ENCODE data around the gene KIF26B.

Gene KIF26B

GRCh38 chr1:245390975-245391374 lies 236.2 kb downstream of the KIF26B start:
- TF ChIP-seq EZH2phosphoT487 (IDR thresholded peaks at IDR 0.05; ENCODE audit: borderline replicate concordance) (no peak), CTCF (conservative IDR thresholded peaks at IDR 0.05; ENCODE audit: low read length) (no peak)
- Histone ChIP-seq H3K9ac (ENCODE audit: low read depth, low read length, poor library complexity, severe bottlenecking) (no peak overlapping the region), H3K4me1 (ENCODE audit: insufficient read depth, low read length, poor library complexity, severe bottlenecking) (peaks cover 4% of the 10 kb centered on the region), H4K20me1 (ENCODE audit: insufficient read depth, low read length, poor library complexity, severe bottlenecking) (no peaks in the 10 kb centered on the region), H3K9me3 (ENCODE audit: insufficient read depth, low read depth, low read length) (no peaks in the 10 kb centered on the region), H3F3A (ENCODE audit: low read depth) (no peaks in the 10 kb centered on the region), H3K4me3 (ENCODE audit: low read length, poor library complexity, severe bottlenecking) (no peak overlapping the region), H3K4me2 (ENCODE audit: low read depth, low read length, poor library complexity, severe bottlenecking) (no peak overlapping the region), H3K36me3 (ENCODE audit: insufficient read depth, low read length) (no peaks in the 10 kb centered on the region), H2AFZ (ENCODE audit: low read length) (no peak overlapping the region), H3K79me2 (ENCODE audit: insufficient read depth, low read length) (no peaks in the 10 kb centered on the region), H3K9me2 (replicated peaks; ENCODE audit: low read depth, low read length) (no peaks in the 10 kb centered on the region), H3K27me3 (ENCODE audit: insufficient read depth, low read length, poor library complexity, severe bottlenecking) (peaks cover 20% of the 10 kb centered on the region)

- TF ChIP-seq CTCF (conservative IDR thresholded peaks at IDR 0.05; ENCODE audit: low read length) (no peak), EZH2phosphoT487 (IDR thresholded peaks at IDR 0.05; ENCODE audit: borderline replicate concordance) (no peak)
- H3K36me3 ChIP-seq (ENCODE audit: insufficient read depth, low read length), result no peaks in the 10 kb centered on the region
Measured at GRCh38 chr1:245393694-245394093, 238.9 kb downstream of the KIF26B start.

GRCh38 chr1:245395680-245396079 lies 240.9 kb downstream of the KIF26B start:
- Histone ChIP-seq H3K27me3 (ENCODE audit: insufficient read depth, low read length, poor library complexity, severe bottlenecking) (peaks cover 20% of the 10 kb centered on the region), H3K36me3 (ENCODE audit: insufficient read depth, low read length) (no peaks in the 10 kb centered on the region), H2AFZ (ENCODE audit: low read length) (no peak overlapping the region), H3K9me2 (replicated peaks; ENCODE audit: low read depth, low read length) (no peaks in the 10 kb centered on the region), H3K4me2 (ENCODE audit: low read depth, low read length, poor library complexity, severe bottlenecking) (no peak overlapping the region), H4K20me1 (ENCODE audit: insufficient read depth, low read length, poor library complexity, severe bottlenecking) (no peaks in the 10 kb centered on the region), H3K9me3 (ENCODE audit: insufficient read depth, low read depth, low read length) (no peaks in the 10 kb centered on the region), H3F3A (ENCODE audit: low read depth) (no peaks in the 10 kb centered on the region), H3K4me3 (ENCODE audit: low read length, poor library complexity, severe bottlenecking) (no peak overlapping the region), H3K4me1 (ENCODE audit: insufficient read depth, low read length, poor library complexity, severe bottlenecking) (peaks cover 4% of the 10 kb centered on the region), H3K9ac (ENCODE audit: low read depth, low read length, poor library complexity, severe bottlenecking) (no peak overlapping the region), H3K79me2 (ENCODE audit: insufficient read depth, low read length) (no peaks in the 10 kb centered on the region)
- no peak for TF ChIP-seq CTCF (conservative IDR thresholded peaks at IDR 0.05; ENCODE audit: low read length)
- no peak for TF ChIP-seq EZH2phosphoT487 (IDR thresholded peaks at IDR 0.05; ENCODE audit: borderline replicate concordance)

More at GRCh38 chr1:245393694-245394093, 238.9 kb downstream of the KIF26B start:
- Histone ChIP-seq H3K9me2 (replicated peaks; ENCODE audit: low read depth, low read length) (no peaks in the 10 kb centered on the region), H3F3A (ENCODE audit: low read depth) (no peaks in the 10 kb centered on the region), H2AFZ (ENCODE audit: low read length) (no peak overlapping the region), H3K4me1 (ENCODE audit: insufficient read depth, low read length, poor library complexity, severe bottlenecking) (peaks cover 4% of the 10 kb centered on the region), H3K4me3 (ENCODE audit: low read length, poor library complexity, severe bottlenecking) (no peak overlapping the region), H3K4me2 (ENCODE audit: low read depth, low read length, poor library complexity, severe bottlenecking) (no peak overlapping the region), H4K20me1 (ENCODE audit: insufficient read depth, low read length, poor library complexity, severe bottlenecking) (no peaks in the 10 kb centered on the region), H3K9ac (ENCODE audit: low read depth, low read length, poor library complexity, severe bottlenecking) (no peak overlapping the region), H3K79me2 (ENCODE audit: insufficient read depth, low read length) (no peaks in the 10 kb centered on the region), H3K9me3 (ENCODE audit: insufficient read depth, low read depth, low read length) (no peaks in the 10 kb centered on the region), H3K27me3 (ENCODE audit: insufficient read depth, low read length, poor library complexity, severe bottlenecking) (peaks cover 27% of the 10 kb centered on the region)

Data from Loucy (cell line).